22Rv1 (cell line): Measurements from ENCODE around the gene NLRP6.
"Not testable (repeated sequence)": the region's sequence is repeated elsewhere in the genome, so short reads cannot be mapped to it uniquely, and the experiment has no call there.

Experiments used
- CTCF ChIP-seq: fragments of 450-650 bp; IDR thresholded peaks from 2 replicates; pipeline ENCODE4 v1.5.1; 2017; ENCODE audit warnings: mild to moderate bottlenecking
- ZFX ChIP-seq: fragments of 450-650 bp; IDR thresholded peaks from 2 replicates; pipeline ENCODE4 v1.6.1; 2017; ENCODE audit warnings: antibody characterized with exemption, borderline replicate concordance

- TF ChIP-seq CTCF, ZFX: not testable (repeated sequence)
Measured at GRCh38 chr11:238346-238745, 39.9 kb upstream of the NLRP6 start.
